Heart left ventricle (tissue), 16 donors: ENCODE data around the gene TMEM208. TPM values are rescaled to one million over a fixed set of nuclear protein-coding genes. Genes with fewer than 3 reads are reported as not detected.

ENCODE experiments used
- ATAC-seq, 4 donors: fragments of 200-7000 bp; cut with Tn5 transposase; one replicate each; pipeline ENCODE4 v1.9.1; 2020 to 2022; ENCODE audit warnings: moderate library complexity in 4 of 4, mild to moderate bottlenecking in 3 of 4, moderate number of reproducible peaks in 1 of 4
- DNase-seq, 5 donors: peaks; one replicate each; pipeline ENCODE4 v3.0.0-alpha.2; 2020
- H3K27ac ChIP-seq, 12 donors: fragments of 200-600 bp; sonication (generic) in 4 of 12; one replicate each; pipeline versions ENCODE4 v1.5.0 to v1.8.0; 2016 to 2022; ENCODE audit warnings: mild to moderate bottlenecking in 2 of 12
- H3K27me3 ChIP-seq, 9 donors: fragments of 200-600 bp; sonication (generic) in 2 of 9; one replicate each; pipeline versions ENCODE4 v1.5.1 to v1.8.0; 2016 to 2022; ENCODE audit warnings: mild to moderate bottlenecking in 3 of 9
- H3K36me3 ChIP-seq, 9 donors: fragments of 200-600 bp; sonication (generic) in 2 of 9; one replicate each; pipeline versions ENCODE4 v1.5.0 to v1.8.0; 2018 to 2022; ENCODE audit warnings: mild to moderate bottlenecking in 2 of 9
- H3K4me1 ChIP-seq, 12 donors: fragments of 200-600 bp; sonication (generic) in 4 of 12; one replicate each; pipeline versions ENCODE4 v1.5.0 to v1.8.0; 2016 to 2022; ENCODE audit warnings: mild to moderate bottlenecking in 3 of 12
- H3K4me3 ChIP-seq, 12 donors: fragments of 200-600 bp; sonication (generic) in 4 of 12; one replicate each; pipeline versions ENCODE4 v1.5.0 to v1.8.0; 2017 to 2022; ENCODE audit warnings: mild to moderate bottlenecking in 9 of 12, moderate library complexity in 4 of 12
- H3K9me3 ChIP-seq, 12 donors: fragments of 200-600 bp; sonication (generic) in 4 of 12; one replicate each; pipeline versions ENCODE4 v1.5.0 to v1.8.0; 2016 to 2022; ENCODE audit warnings: mild to moderate bottlenecking in 1 of 12
- POLR2A ChIP-seq, 2 donors: fragments of 450-650 bp; IDR thresholded peaks; one replicate each; pipeline ENCODE4 v1.6.1; 2017; ENCODE audit warnings: antibody characterized with exemption in 2 of 2, mild to moderate bottlenecking in 2 of 2, moderate library complexity in 2 of 2
- WGBS, 4 donors: extraction: QIAGEN DNeasy Blood & Tissue Kit in 2 of 4; methylation state at CpG; one replicate each; pipeline versions ENCODE4 v1.1.5 to v1.1.7; 2013 to 2018; 5-methylcytosine and 5-hydroxymethylcytosine counted together
- intact Hi-C, 10 donors: fragments of 100-400 bp; cut with DNase I; formaldehyde crosslinking; loops; one replicate each; pipeline versions ENCODE4 v1.11.1 to v1.14.2; 2022
- polyA plus RNA-seq, 2 donors: library from polyadenylated mRNA; stranded (reverse); fragments of 200-250 nt; gene quantifications; one replicate each; pipeline ENCODE4 v1.2.3, GENCODE V29; 2013
- total RNA-seq, 9 donors: library from RNA; depleted of rRNA in 2 of 9; stranded (reverse); fragments of >200 nt in 2 of 9; fragmentation: NEBNext Ultra II Directional in 3 of 9; extraction: Animal tissue kit (Norgen Biotek cat#: 25700) in 3 of 9; gene quantifications; one replicate each; pipeline versions ENCODE4 v1.1.0 to v1.2.4, GENCODE V29; 2016 to 2023
- TF ChIP-seq, protein P1 (sequence below), 12 donors: fragments of 200-600 bp; sonication (generic) in 4 of 12; IDR thresholded peaks; one replicate each; pipeline versions ENCODE4 v1.5.0 to v1.8.0; 2018 to 2022; ENCODE audit warnings: antibody characterized with exemption in 12 of 12, mild to moderate bottlenecking in 5 of 12
- donor health status: ischemic (EF 13 %, LVEDD 7.1; RV severe dilation, severe dysfunction).
- donor health status: healthy with polysubstance abuse.
- donor health status: DM: no; HTN: yes; CAD: no.
- donor health status: DM: no; HTN: no; CAD: no.
- donor health status: ischemic (EF 25% LVEDD 6.9; RV normal size, moderate dysfunction).
- donor health status: ischemic (EF 25% LVEDD 5.7; RV mildly dilated, moderate dysfunction).
- donor health status: healthy.
- donor health status: DM: yes; HTN: yes; CAD: no.
- donor health status: ischemic (EF 35%, LVEDD 5.7; RV mildly dilated, moderate dysfunction).
- donor health status: nonischemic (EF 11% LVEDD 7.7; RV severe dilation, severe dysfunction).
- donor health status: DM: yes; HTN: yes; CAD: no.
- donor health status: PGD.
- donor health status: ischemic (EF 29% LVEDD 5.4; RV normal size, mild dysfunction).
- donor health status: nonischemic (EF 23%, LVEDD 6.1; RV moderate dilation, normal function).

The TMEM208 gene
- total and polyA plus RNA-seq, 11 donors: 6.2 to 79.7 (median 16.9) TPM

DNA sequence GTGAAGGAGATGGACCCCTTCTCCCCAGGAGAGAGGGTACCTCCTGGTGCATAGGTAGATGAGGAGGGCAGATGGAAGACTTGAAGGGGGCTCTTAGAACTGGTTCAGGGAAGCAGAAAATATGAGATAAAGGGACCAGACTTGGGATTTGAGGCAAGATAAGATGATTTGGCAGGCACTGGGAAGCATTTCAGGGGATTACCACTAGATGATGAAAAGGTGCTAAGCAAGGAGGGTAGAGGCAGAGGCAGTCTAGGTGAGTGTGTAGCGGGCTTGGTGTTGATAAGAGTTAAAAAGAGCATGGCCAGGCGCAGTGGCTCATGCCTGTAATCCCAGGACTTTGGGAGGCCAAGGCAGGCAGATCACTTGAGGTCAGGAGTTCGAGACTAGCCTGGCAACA, 36.3 kb downstream of the TMEM208 start:
- no peak for TF ChIP-seq POLR2A (IDR thresholded peaks at IDR 0.05)
- TF ChIP-seq, protein P1, sequence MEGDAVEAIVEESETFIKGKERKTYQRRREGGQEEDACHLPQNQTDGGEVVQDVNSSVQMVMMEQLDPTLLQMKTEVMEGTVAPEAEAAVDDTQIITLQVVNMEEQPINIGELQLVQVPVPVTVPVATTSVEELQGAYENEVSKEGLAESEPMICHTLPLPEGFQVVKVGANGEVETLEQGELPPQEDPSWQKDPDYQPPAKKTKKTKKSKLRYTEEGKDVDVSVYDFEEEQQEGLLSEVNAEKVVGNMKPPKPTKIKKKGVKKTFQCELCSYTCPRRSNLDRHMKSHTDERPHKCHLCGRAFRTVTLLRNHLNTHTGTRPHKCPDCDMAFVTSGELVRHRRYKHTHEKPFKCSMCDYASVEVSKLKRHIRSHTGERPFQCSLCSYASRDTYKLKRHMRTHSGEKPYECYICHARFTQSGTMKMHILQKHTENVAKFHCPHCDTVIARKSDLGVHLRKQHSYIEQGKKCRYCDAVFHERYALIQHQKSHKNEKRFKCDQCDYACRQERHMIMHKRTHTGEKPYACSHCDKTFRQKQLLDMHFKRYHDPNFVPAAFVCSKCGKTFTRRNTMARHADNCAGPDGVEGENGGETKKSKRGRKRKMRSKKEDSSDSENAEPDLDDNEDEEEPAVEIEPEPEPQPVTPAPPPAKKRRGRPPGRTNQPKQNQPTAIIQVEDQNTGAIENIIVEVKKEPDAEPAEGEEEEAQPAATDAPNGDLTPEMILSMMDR (IDR thresholded peaks at IDR 0.05): no peak
- ATAC-seq (no peak), DNase-seq (no peak)
- intact Hi-C loops: loop anchor here in 5 of 10 donors (5.0 to 10.0 kb wide), 3 partner anchors 132 to 154 kb away; partner anchors contain the start of genes TPPP3 (in 2 of the 5) and ZDHHC1 (in 1 of the 5)
- WGBS, 4 donors: 76 to 89% (median 82%) methylated on average over 3 of the region's 3 CpGs
- H3K27ac ChIP-seq: no peak overlapping the region
- no peaks in the 10 kb centered on the region for H3K36me3 ChIP-seq
- H3K4me1 ChIP-seq: peaks cover 0 to 9% (median 3%) of the 10 kb centered on the region in 12 donors
- no peaks in the 10 kb centered on the region for H3K9me3 ChIP-seq
- no peaks in the 10 kb centered on the region for H3K27me3 ChIP-seq
- H3K4me3 ChIP-seq: no peak overlapping the region

GRCh38 chr16:67264277-67264676, 37.3 kb downstream of the TMEM208 start:
- WGBS, 4 donors: 76 to 89% (median 81%) methylated on average over 9 of the region's 9 CpGs
- ATAC-seq: no peak

DNA sequence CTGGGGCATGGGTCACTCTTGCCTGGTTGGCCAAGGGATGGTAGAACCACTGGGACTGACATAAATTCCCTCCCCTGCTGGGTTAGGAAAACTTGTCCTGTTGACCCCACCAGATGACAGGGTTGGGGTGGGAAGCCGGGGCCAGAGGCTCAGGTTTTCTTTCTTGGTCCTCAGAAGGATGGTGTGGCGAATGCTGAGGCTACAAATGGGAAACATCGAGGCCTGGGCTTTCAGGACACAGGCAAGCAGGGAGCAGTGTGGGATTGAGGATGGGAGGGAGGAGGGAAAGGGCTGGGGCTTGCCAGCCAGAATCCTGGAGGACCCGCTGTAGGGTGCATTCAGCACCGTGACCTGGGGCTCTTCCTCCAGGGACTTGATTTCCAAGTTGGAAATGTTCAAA, 37.9 kb downstream of the TMEM208 start:
- H3K36me3 ChIP-seq: no peaks in the 10 kb centered on the region
- no peaks in the 10 kb centered on the region for H3K9me3 ChIP-seq
- ATAC-seq (no peak), DNase-seq (no peak)
- 80 to 91% (median 88%) methylated on average over 5 of the region's 5 CpGs for WGBS, 4 donors
- intact Hi-C loops: loop anchor here in 5 of 10 donors (5.0 to 10.0 kb wide), 3 partner anchors 130 to 152 kb away; partner anchors contain the start of genes TPPP3 (in 2 of the 5) and ZDHHC1 (in 1 of the 5)
- no peak overlapping the region for H3K4me3 ChIP-seq
- H3K27ac ChIP-seq: no peak overlapping the region
- TF ChIP-seq, protein P1 (IDR thresholded peaks at IDR 0.05): no peak
- no peak for TF ChIP-seq POLR2A (IDR thresholded peaks at IDR 0.05)
- no peaks in the 10 kb centered on the region for H3K27me3 ChIP-seq
- peaks cover 0 to 11% (median 3%) of the 10 kb centered on the region in 12 donors for H3K4me1 ChIP-seq

More at GRCh38 chr16:67264277-67264676, 37.3 kb downstream of the TMEM208 start:
- Histone ChIP-seq H3K9me3 (no peaks in the 10 kb centered on the region), H3K27ac (no peak overlapping the region), H3K4me1 (peaks cover 0 to 11% (median 3%) of the 10 kb centered on the region in 12 donors), H3K36me3 (no peaks in the 10 kb centered on the region), H3K27me3 (no peaks in the 10 kb centered on the region), H3K4me3 (no peak overlapping the region)
- peak in 1 of 5 donors; percentile 9 for DNase-seq
- TF ChIP-seq POLR2A (IDR thresholded peaks at IDR 0.05): no peak
- TF ChIP-seq, protein P1 (IDR thresholded peaks at IDR 0.05): no peak
- intact Hi-C loops: loop anchor here in 5 of 10 donors (5.0 to 10.0 kb wide), 3 partner anchors 131 to 153 kb away; partner anchors contain the start of genes TPPP3 (in 2 of the 5) and ZDHHC1 (in 1 of the 5)

- no peak for TF ChIP-seq POLR2A (IDR thresholded peaks at IDR 0.05)
- TF ChIP-seq, protein P1 (IDR thresholded peaks at IDR 0.05): no peak
- Histone ChIP-seq H3K36me3 (no peaks in the 10 kb centered on the region), H3K27me3 (no peaks in the 10 kb centered on the region), H3K27ac (no peak overlapping the region), H3K9me3 (no peaks in the 10 kb centered on the region), H3K4me3 (no peak overlapping the region), H3K4me1 (peaks cover 0 to 10% (median 2%) of the 10 kb centered on the region in 12 donors)
- 63 to 68% (median 66%) methylated on average over 8 of the region's 8 CpGs for WGBS, 4 donors
- DNase-seq (peak in 1 of 5 donors; percentile 6), ATAC-seq (no peak)
- intact Hi-C loops: loop anchor here in 2 of 10 donors (10.0 kb wide), 1 partner anchor 129 kb away; the partner anchor contains the start of gene TPPP3 (in 2 of the 2)
Observed at GRCh38 chr16:67265834-67266233, 38.9 kb downstream of the TMEM208 start.
